HL-60 (cell line): ENCODE measurements around the gene ZNF514.

Experiments used
- DNase-seq, 2 experiments: peaks; one replicate each; pipeline ENCODE4 v3.0.0-alpha.2; 2010 to 2020; ENCODE audit warnings: low read depth in 1 of 2, low spot score in 1 of 2
- H3K27ac ChIP-seq: fragments of 250-450 bp; sonication (Bioruptor Pico); replicated peaks from 2 replicates; pipeline ENCODE4 v1.5.1; 2020; ENCODE audit warnings: mild to moderate bottlenecking, moderate library complexity
- H3K27me3 ChIP-seq: fragments of 250-450 bp; sonication (Bioruptor Pico); 2 replicates; pipeline ENCODE4 v1.5.1; 2021; ENCODE audit warnings: mild to moderate bottlenecking, moderate library complexity; ENCODE audit not compliant: insufficient read depth, poor library complexity, severe bottlenecking
- H3K4me3 ChIP-seq: replicated peaks from 2 replicates; pipeline ENCODE4 v1.5.1; 2011; ENCODE audit warnings: mild to moderate bottlenecking, control low read depth, low read length; ENCODE audit not compliant: insufficient read depth
- CTCF ChIP-seq: IDR thresholded peaks from one replicate; pipeline ENCODE4 v1.5.1; 2011; ENCODE audit warnings: low read length, control low read depth, inconsistent platforms; ENCODE audit not compliant: insufficient read depth
- GABPA ChIP-seq: IDR thresholded peaks from 2 replicates; pipeline ENCODE4 v1.6.1; 2012; ENCODE audit warnings: low read depth
- POLR2AphosphoS5 ChIP-seq: IDR thresholded peaks from 2 replicates; pipeline ENCODE4 v1.6.1; 2012; ENCODE audit warnings: low read depth
- REST ChIP-seq: IDR thresholded peaks from 2 replicates; pipeline ENCODE4 v1.6.1; 2012; ENCODE audit warnings: low read depth; ENCODE audit not compliant: insufficient replicate concordance
- SPI1 ChIP-seq: IDR thresholded peaks from 2 replicates; pipeline ENCODE4 v1.6.1; 2012; ENCODE audit warnings: low read depth, mild to moderate bottlenecking, borderline replicate concordance

Gene ZNF514

GRCh38 chr2:95110395-95110794 lies 49.3 kb downstream of the ZNF514 start:
- TF ChIP-seq POLR2AphosphoS5: no peak
- no peak for TF ChIP-seq SPI1
- TF ChIP-seq CTCF: no peak
- no peak for TF ChIP-seq REST
- TF ChIP-seq GABPA: no peak
- DNase-seq: no peak
- no peak overlapping the region for H3K4me3 ChIP-seq
- no peak overlapping the region for H3K27ac ChIP-seq
- H3K27me3 ChIP-seq: no peaks in the 10 kb centered on the region

- H3K4me3 ChIP-seq: no peak overlapping the region
- no peaks in the 10 kb centered on the region for H3K27me3 ChIP-seq
- no peak for TF ChIP-seq POLR2AphosphoS5
- TF ChIP-seq GABPA: no peak
- TF ChIP-seq REST: no peak
- no peak for TF ChIP-seq SPI1
- TF ChIP-seq CTCF: no peak
- no peak overlapping the region for H3K27ac ChIP-seq
- no peak for DNase-seq
Measured at GRCh38 chr2:95109260-95109659, 50.4 kb downstream of the ZNF514 start.

GRCh38 chr2:95106081-95106480 lies 53.6 kb downstream of the ZNF514 start:
- H3K4me3 ChIP-seq: no peak overlapping the region
- H3K27ac ChIP-seq: no peak overlapping the region
- DNase-seq: peak in 1 of 2 experiments; percentile 51
- no peaks in the 10 kb centered on the region for H3K27me3 ChIP-seq
- no peak for TF ChIP-seq CTCF
- no peak for TF ChIP-seq POLR2AphosphoS5
- no peak for TF ChIP-seq GABPA
- no peak for TF ChIP-seq REST
- TF ChIP-seq SPI1: no peak
